Loucy (cell line): Measurements from ENCODE around the gene GPR35.

Source experiments
- H2AFZ ChIP-seq: fragments of 200-600 bp; sonication (generic); 2 replicates; pipeline ENCODE4 v1.6.0; 2016; ENCODE audit warnings: antibody characterized with exemption, mild to moderate bottlenecking, low read length, moderate library complexity
- H3F3A ChIP-seq: fragments of 200-600 bp; 2 replicates; pipeline ENCODE4 v1.6.0; 2016; ENCODE audit warnings: antibody characterized with exemption, low read depth, mild to moderate bottlenecking
- H3K27me3 ChIP-seq: fragments of 200-600 bp; sonication (generic); 2 replicates; pipeline ENCODE4 v1.6.1; 2014; ENCODE audit warnings: low read length, mild to moderate bottlenecking; ENCODE audit not compliant: insufficient read depth, poor library complexity, severe bottlenecking
- H3K36me3 ChIP-seq: fragments of 200-600 bp; sonication (generic); 2 replicates; pipeline ENCODE4 v1.6.1; 2016; ENCODE audit warnings: low read length; ENCODE audit not compliant: insufficient read depth
- H3K4me1 ChIP-seq: fragments of 200-600 bp; sonication (generic); 2 replicates; pipeline ENCODE4 v1.5.1; 2014; ENCODE audit warnings: low read length, mild to moderate bottlenecking; ENCODE audit not compliant: insufficient read depth, poor library complexity, severe bottlenecking
- H3K4me2 ChIP-seq: fragments of 200-600 bp; sonication (generic); 2 replicates; pipeline ENCODE4 v1.6.0; 2014; ENCODE audit warnings: antibody characterized with exemption, low read length, low read depth, mild to moderate bottlenecking; ENCODE audit not compliant: poor library complexity, severe bottlenecking
- H3K4me3 ChIP-seq: fragments of 200-600 bp; sonication (generic); 2 replicates; pipeline ENCODE4 v1.5.1; 2014; ENCODE audit warnings: low read length, mild to moderate bottlenecking, mixed read lengths; ENCODE audit not compliant: poor library complexity, severe bottlenecking
- H3K79me2 ChIP-seq: fragments of 200-600 bp; sonication (generic); 2 replicates; pipeline ENCODE4 v1.6.1; 2014; ENCODE audit warnings: low read length; ENCODE audit not compliant: insufficient read depth
- H3K9ac ChIP-seq: fragments of 200-600 bp; sonication (generic); 2 replicates; pipeline ENCODE4 v1.6.0; 2014; ENCODE audit warnings: mild to moderate bottlenecking, low read depth, low read length, moderate library complexity; ENCODE audit not compliant: poor library complexity, severe bottlenecking
- H3K9me2 ChIP-seq: fragments of 200-600 bp; sonication (generic); replicated peaks from 2 replicates; pipeline ENCODE4 v1.6.1; 2016; ENCODE audit warnings: low read depth, low read length, mixed read lengths
- H3K9me3 ChIP-seq: fragments of 200-600 bp; sonication (generic); 2 replicates; pipeline ENCODE4 v1.6.1; 2014; ENCODE audit warnings: mild to moderate bottlenecking, antibody characterized with exemption, low read length, low read depth; ENCODE audit not compliant: insufficient read depth
- H4K20me1 ChIP-seq: fragments of 200-600 bp; sonication (generic); 2 replicates; pipeline ENCODE4 v1.6.0; 2014; ENCODE audit warnings: antibody characterized with exemption, low read length, mild to moderate bottlenecking; ENCODE audit not compliant: insufficient read depth, poor library complexity, severe bottlenecking
- CTCF ChIP-seq: fragments of 200-600 bp; sonication (generic); conservative IDR thresholded peaks from 2 replicates; pipeline ENCODE4 v1.5.1; 2014; ENCODE audit warnings: mild to moderate bottlenecking, antibody characterized with exemption, low read length
- EZH2phosphoT487 ChIP-seq: fragments of 200-600 bp; IDR thresholded peaks from 2 replicates; pipeline ENCODE4 v1.6.1; 2018; ENCODE audit warnings: antibody characterized with exemption, mild to moderate bottlenecking, moderate library complexity, borderline replicate concordance

Gene GPR35

GRCh38 chr2:240596080-240596460 is 29.2 kb upstream of the GPR35 start:
- peaks cover 14% of the 10 kb centered on the region; the same call in 1 of the 2 replicates for H3K36me3 ChIP-seq
- H3K4me3 ChIP-seq, result no peak overlapping the region
- H4K20me1 ChIP-seq, result peaks cover 10% of the 10 kb centered on the region
- peaks cover 15% of the 10 kb centered on the region; the same call in 1 of the 2 replicates for H3K79me2 ChIP-seq
- H3K4me2 ChIP-seq, result no peak overlapping the region
- H3K9me3 ChIP-seq, result no peaks in the 10 kb centered on the region
- H2AFZ ChIP-seq, result no peak overlapping the region
- no peak overlapping the region for H3K9ac ChIP-seq
- no peaks in the 10 kb centered on the region for H3K27me3 ChIP-seq
- TF ChIP-seq EZH2phosphoT487, result no peak
- no peak for TF ChIP-seq CTCF
- H3F3A ChIP-seq, result no peaks in the 10 kb centered on the region
- no peaks in the 10 kb centered on the region for H3K4me1 ChIP-seq
- no peaks in the 10 kb centered on the region for H3K9me2 ChIP-seq

- Histone ChIP-seq H4K20me1 (peaks cover 10% of the 10 kb centered on the region), H3K4me2 (no peak overlapping the region)
Observed at GRCh38 chr2:240596491-240596931, 28.8 kb upstream of the GPR35 start.

GRCh38 chr2:240597054-240597418 is 28.2 kb upstream of the GPR35 start:
- Histone ChIP-seq H3K9ac (no peak overlapping the region), H3K9me3 (no peaks in the 10 kb centered on the region), H3K27me3 (no peaks in the 10 kb centered on the region), H3K4me2 (no peak overlapping the region), H3K36me3 (peaks cover 11% of the 10 kb centered on the region; the same call in 1 of the 2 replicates), H3F3A (no peaks in the 10 kb centered on the region), H3K79me2 (peaks cover 6% of the 10 kb centered on the region; the same call in 1 of the 2 replicates), H2AFZ (no peak overlapping the region), H3K4me1 (no peaks in the 10 kb centered on the region), H3K4me3 (no peak overlapping the region), H3K9me2 (no peaks in the 10 kb centered on the region), H4K20me1 (peaks cover 10% of the 10 kb centered on the region)
- TF ChIP-seq CTCF, result no peak
- no peak for TF ChIP-seq EZH2phosphoT487

More at GRCh38 chr2:240596491-240596931, 28.8 kb upstream of the GPR35 start:
- Histone ChIP-seq H3F3A (no peaks in the 10 kb centered on the region), H3K4me3 (no peak overlapping the region), H3K9me3 (no peaks in the 10 kb centered on the region), H3K79me2 (peaks cover 11% of the 10 kb centered on the region; the same call in 1 of the 2 replicates), H3K9me2 (no peaks in the 10 kb centered on the region), H3K4me1 (no peaks in the 10 kb centered on the region), H3K36me3 (peaks cover 11% of the 10 kb centered on the region; the same call in 1 of the 2 replicates), H2AFZ (no peak overlapping the region), H3K9ac (no peak overlapping the region), H3K27me3 (no peaks in the 10 kb centered on the region)
- TF ChIP-seq EZH2phosphoT487, result no peak
- no peak for TF ChIP-seq CTCF
